ENCODE measurements around the gene DDRGK1.

DNA sequence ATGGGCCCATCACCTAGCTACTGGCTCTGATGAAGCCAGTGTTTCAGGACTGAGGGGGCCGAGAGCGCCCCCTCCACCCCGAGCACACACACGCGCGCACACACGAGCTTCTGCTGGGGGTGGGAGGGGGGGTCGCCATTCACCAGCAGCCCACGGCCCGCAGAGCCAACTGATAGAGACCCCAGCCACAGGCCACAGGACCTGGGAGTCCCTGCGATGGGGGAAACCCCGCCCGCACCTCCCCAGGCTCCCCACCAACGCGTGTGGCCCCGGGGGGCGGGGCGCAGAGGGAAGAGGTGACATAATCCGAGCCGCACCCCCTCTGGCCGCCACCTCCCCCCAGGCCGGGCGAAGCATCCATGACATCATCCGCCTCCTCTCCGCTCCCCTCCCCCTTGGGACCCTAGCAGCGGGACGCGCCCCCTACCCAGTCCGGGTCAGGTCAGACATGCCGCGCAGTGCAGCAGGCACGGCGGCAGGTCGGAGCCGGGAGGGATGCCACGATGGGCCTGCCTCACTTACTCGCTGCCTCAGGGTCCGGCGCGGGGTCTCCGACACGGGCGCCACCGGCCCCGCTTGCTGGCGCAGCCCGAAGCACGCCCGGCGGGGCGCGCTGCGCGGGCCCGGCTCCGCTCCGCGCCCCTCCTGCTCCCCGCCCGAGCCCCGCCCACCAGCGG, 31.4 kb downstream of the DDRGK1 start, which contains the start of gene LZTS3:
- TF ChIP-seq POLR2A (IDR thresholded peaks at IDR 0.05; ENCODE audit: control extremely low read depth in 1 of 2, low read depth in 2 of 2, low read length in 2 of 2) (peak; percentile 43 to 76), JUN (IDR thresholded peaks at IDR 0.05; ENCODE audit: low read depth, low read length) (peak; percentile 82), CBX5 (IDR thresholded peaks at IDR 0.05; ENCODE audit: low read depth, low read length) (no peak), RFX5 (IDR thresholded peaks at IDR 0.05; ENCODE audit: borderline replicate concordance, low read depth, low read length) (no peak), MAFK (IDR thresholded peaks at IDR 0.05; ENCODE audit: low read depth, low read length) (no peak), EZH2 (IDR thresholded peaks at IDR 0.05; ENCODE audit: low read depth, low read length, severe bottlenecking) (no peak)
- TF ChIP-seq, protein P1, sequence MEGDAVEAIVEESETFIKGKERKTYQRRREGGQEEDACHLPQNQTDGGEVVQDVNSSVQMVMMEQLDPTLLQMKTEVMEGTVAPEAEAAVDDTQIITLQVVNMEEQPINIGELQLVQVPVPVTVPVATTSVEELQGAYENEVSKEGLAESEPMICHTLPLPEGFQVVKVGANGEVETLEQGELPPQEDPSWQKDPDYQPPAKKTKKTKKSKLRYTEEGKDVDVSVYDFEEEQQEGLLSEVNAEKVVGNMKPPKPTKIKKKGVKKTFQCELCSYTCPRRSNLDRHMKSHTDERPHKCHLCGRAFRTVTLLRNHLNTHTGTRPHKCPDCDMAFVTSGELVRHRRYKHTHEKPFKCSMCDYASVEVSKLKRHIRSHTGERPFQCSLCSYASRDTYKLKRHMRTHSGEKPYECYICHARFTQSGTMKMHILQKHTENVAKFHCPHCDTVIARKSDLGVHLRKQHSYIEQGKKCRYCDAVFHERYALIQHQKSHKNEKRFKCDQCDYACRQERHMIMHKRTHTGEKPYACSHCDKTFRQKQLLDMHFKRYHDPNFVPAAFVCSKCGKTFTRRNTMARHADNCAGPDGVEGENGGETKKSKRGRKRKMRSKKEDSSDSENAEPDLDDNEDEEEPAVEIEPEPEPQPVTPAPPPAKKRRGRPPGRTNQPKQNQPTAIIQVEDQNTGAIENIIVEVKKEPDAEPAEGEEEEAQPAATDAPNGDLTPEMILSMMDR (IDR thresholded peaks at IDR 0.05; ENCODE audit: control extremely low read depth in 1 of 3, insufficient read depth in 1 of 3, low read depth in 1 of 3, low read length in 3 of 3), result no peak
- TF ChIP-seq, protein P2, sequence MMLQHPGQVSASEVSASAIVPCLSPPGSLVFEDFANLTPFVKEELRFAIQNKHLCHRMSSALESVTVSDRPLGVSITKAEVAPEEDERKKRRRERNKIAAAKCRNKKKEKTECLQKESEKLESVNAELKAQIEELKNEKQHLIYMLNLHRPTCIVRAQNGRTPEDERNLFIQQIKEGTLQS (IDR thresholded peaks at IDR 0.05; ENCODE audit: insufficient read depth, low read depth, low read length), result 0 out of 2 replicates have a peak, but pooled peaks have one; percentile 56
- TF ChIP-seq, protein P3, sequence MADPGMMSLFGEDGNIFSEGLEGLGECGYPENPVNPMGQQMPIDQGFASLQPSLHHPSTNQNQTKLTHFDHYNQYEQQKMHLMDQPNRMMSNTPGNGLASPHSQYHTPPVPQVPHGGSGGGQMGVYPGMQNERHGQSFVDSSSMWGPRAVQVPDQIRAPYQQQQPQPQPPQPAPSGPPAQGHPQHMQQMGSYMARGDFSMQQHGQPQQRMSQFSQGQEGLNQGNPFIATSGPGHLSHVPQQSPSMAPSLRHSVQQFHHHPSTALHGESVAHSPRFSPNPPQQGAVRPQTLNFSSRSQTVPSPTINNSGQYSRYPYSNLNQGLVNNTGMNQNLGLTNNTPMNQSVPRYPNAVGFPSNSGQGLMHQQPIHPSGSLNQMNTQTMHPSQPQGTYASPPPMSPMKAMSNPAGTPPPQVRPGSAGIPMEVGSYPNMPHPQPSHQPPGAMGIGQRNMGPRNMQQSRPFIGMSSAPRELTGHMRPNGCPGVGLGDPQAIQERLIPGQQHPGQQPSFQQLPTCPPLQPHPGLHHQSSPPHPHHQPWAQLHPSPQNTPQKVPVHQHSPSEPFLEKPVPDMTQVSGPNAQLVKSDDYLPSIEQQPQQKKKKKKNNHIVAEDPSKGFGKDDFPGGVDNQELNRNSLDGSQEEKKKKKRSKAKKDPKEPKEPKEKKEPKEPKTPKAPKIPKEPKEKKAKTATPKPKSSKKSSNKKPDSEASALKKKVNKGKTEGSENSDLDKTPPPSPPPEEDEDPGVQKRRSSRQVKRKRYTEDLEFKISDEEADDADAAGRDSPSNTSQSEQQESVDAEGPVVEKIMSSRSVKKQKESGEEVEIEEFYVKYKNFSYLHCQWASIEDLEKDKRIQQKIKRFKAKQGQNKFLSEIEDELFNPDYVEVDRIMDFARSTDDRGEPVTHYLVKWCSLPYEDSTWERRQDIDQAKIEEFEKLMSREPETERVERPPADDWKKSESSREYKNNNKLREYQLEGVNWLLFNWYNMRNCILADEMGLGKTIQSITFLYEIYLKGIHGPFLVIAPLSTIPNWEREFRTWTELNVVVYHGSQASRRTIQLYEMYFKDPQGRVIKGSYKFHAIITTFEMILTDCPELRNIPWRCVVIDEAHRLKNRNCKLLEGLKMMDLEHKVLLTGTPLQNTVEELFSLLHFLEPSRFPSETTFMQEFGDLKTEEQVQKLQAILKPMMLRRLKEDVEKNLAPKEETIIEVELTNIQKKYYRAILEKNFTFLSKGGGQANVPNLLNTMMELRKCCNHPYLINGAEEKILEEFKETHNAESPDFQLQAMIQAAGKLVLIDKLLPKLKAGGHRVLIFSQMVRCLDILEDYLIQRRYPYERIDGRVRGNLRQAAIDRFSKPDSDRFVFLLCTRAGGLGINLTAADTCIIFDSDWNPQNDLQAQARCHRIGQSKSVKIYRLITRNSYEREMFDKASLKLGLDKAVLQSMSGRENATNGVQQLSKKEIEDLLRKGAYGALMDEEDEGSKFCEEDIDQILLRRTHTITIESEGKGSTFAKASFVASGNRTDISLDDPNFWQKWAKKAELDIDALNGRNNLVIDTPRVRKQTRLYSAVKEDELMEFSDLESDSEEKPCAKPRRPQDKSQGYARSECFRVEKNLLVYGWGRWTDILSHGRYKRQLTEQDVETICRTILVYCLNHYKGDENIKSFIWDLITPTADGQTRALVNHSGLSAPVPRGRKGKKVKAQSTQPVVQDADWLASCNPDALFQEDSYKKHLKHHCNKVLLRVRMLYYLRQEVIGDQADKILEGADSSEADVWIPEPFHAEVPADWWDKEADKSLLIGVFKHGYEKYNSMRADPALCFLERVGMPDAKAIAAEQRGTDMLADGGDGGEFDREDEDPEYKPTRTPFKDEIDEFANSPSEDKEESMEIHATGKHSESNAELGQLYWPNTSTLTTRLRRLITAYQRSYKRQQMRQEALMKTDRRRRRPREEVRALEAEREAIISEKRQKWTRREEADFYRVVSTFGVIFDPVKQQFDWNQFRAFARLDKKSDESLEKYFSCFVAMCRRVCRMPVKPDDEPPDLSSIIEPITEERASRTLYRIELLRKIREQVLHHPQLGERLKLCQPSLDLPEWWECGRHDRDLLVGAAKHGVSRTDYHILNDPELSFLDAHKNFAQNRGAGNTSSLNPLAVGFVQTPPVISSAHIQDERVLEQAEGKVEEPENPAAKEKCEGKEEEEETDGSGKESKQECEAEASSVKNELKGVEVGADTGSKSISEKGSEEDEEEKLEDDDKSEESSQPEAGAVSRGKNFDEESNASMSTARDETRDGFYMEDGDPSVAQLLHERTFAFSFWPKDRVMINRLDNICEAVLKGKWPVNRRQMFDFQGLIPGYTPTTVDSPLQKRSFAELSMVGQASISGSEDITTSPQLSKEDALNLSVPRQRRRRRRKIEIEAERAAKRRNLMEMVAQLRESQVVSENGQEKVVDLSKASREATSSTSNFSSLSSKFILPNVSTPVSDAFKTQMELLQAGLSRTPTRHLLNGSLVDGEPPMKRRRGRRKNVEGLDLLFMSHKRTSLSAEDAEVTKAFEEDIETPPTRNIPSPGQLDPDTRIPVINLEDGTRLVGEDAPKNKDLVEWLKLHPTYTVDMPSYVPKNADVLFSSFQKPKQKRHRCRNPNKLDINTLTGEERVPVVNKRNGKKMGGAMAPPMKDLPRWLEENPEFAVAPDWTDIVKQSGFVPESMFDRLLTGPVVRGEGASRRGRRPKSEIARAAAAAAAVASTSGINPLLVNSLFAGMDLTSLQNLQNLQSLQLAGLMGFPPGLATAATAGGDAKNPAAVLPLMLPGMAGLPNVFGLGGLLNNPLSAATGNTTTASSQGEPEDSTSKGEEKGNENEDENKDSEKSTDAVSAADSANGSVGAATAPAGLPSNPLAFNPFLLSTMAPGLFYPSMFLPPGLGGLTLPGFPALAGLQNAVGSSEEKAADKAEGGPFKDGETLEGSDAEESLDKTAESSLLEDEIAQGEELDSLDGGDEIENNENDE (IDR thresholded peaks at IDR 0.05; ENCODE audit: insufficient replicate concordance, low read length), result no peak
